K562 (cell line): ENCODE data around the gene C22orf39. TPM values are rescaled to one million over a fixed set of nuclear protein-coding genes. Genes with fewer than 3 reads are reported as not detected.

Experiments
- CBFA2T3 ChIP-seq: fragments of 450-650 bp; IDR thresholded peaks from 2 replicates; pipeline ENCODE4 v1.6.1; 2017
- CHD2 ChIP-seq: IDR thresholded peaks from 2 replicates; pipeline ENCODE4 v1.6.1; 2011; ENCODE audit warnings: low read depth, low read length
- CLOCK ChIP-seq: fragments of 250-450 bp; sonication (Bioruptor Pico); IDR thresholded peaks from 2 replicates; pipeline ENCODE4 v1.4.0; 2020; ENCODE audit warnings: mild to moderate bottlenecking, moderate library complexity, borderline replicate concordance
- FOXK1 ChIP-seq: sonication (generic); formaldehyde crosslinking; IDR thresholded peaks from 2 replicates; pipeline ENCODE4 v1.8.0; 2022; ENCODE audit warnings: missing genetic modification reagents, mild to moderate bottlenecking, borderline replicate concordance
- GABPA ChIP-seq: fragments of 200-800 bp; sonication (Bioruptor generic); conservative IDR thresholded peaks from 2 replicates; pipeline ENCODE4 v1.6.1; 2016; ENCODE audit warnings: low read depth, missing genetic modification characterization, missing compliant biosample characterization
- HES1 ChIP-seq: fragments of 450-650 bp; IDR thresholded peaks from 2 replicates; pipeline ENCODE4 v1.6.1; 2016; ENCODE audit warnings: low read depth, mild to moderate bottlenecking, moderate library complexity
- MAX ChIP-seq: sonication (generic); formaldehyde crosslinking; IDR thresholded peaks from 2 replicates; pipeline ENCODE4 v1.9.0; 2022; ENCODE audit warnings: mild to moderate bottlenecking, missing genetic modification reagents
- RBFOX2 ChIP-seq: fragments of 200-400 bp; formaldehyde crosslinking; IDR thresholded peaks from 2 replicates; pipeline ENCODE4 v1.6.1; 2017; ENCODE audit warnings: low read depth, mild to moderate bottlenecking, low read length, moderate library complexity
- RBM15 ChIP-seq: fragments of 200-400 bp; formaldehyde crosslinking; IDR thresholded peaks from 2 replicates; pipeline ENCODE4 v1.6.1; 2018; ENCODE audit warnings: mild to moderate bottlenecking, low read length, moderate library complexity; ENCODE audit not compliant: insufficient read depth
- SMAD4 ChIP-seq: fragments of 250-450 bp; sonication (Bioruptor Pico); conservative IDR thresholded peaks from 2 replicates; pipeline ENCODE4 v1.8.0; 2021; ENCODE audit warnings: inconsistent platforms, mild to moderate bottlenecking, moderate library complexity
- SNIP1 ChIP-seq: fragments of 450-650 bp; IDR thresholded peaks from 2 replicates; pipeline ENCODE4 v1.7.1; 2017; ENCODE audit warnings: low read depth, mild to moderate bottlenecking
- SOX6 ChIP-seq: fragments of 450-650 bp; IDR thresholded peaks from 2 replicates; pipeline ENCODE4 v1.6.1; 2014; ENCODE audit warnings: mild to moderate bottlenecking
- SREBF1 ChIP-seq: fragments of 150-350 bp; IDR thresholded peaks from 2 replicates; pipeline ENCODE4 v1.6.1; 2014; ENCODE audit warnings: antibody characterized with exemption, low read depth, low read length, borderline replicate concordance
- TAF7 ChIP-seq: fragments of 450-650 bp; IDR thresholded peaks from 2 replicates; pipeline ENCODE4 v1.6.1; 2016; ENCODE audit warnings: missing genetic modification characterization, missing compliant biosample characterization
- TGIF2 ChIP-seq: sonication (generic); formaldehyde crosslinking; IDR thresholded peaks from 2 replicates; pipeline ENCODE4 v1.8.1; 2022; ENCODE audit warnings: mild to moderate bottlenecking, missing genetic modification reagents, moderate library complexity
- ZBTB11 ChIP-seq, 3 experiments: fragments of 200-800 bp in 1 of 3; fragments of 250-450 bp in 1 of 3; fragments of 450-650 bp in 1 of 3; sonication (Bioruptor Pico) in 1 of 3; sonication (Bioruptor generic) in 1 of 3; formaldehyde crosslinking in 1 of 3; IDR thresholded peaks; 2 replicates each; pipeline versions ENCODE4 v1.6.1 to v1.8.0; 2016 to 2022; ENCODE audit warnings: mild to moderate bottlenecking in 2 of 3, missing genetic modification characterization in 2 of 3, missing compliant biosample characterization in 1 of 3, moderate library complexity in 1 of 3
- ZBTB8A ChIP-seq: fragments of 450-650 bp; IDR thresholded peaks from 2 replicates; pipeline ENCODE4 v1.6.1; 2018; ENCODE audit warnings: mild to moderate bottlenecking, moderate library complexity; ENCODE audit not compliant: partially characterized antibody
- ZNF282 ChIP-seq: sonication (generic); formaldehyde crosslinking; IDR thresholded peaks from 2 replicates; pipeline ENCODE4 v1.8.1; 2023; ENCODE audit warnings: missing genetic modification reagents
- ZNF780A ChIP-seq: fragments of 250-450 bp; sonication (Bioruptor Pico); IDR thresholded peaks from 2 replicates; pipeline ENCODE4 v1.5.0; 2021; ENCODE audit warnings: mild to moderate bottlenecking
- polyA plus RNA-seq, 8 experiments: library from polyadenylated mRNA; depleted of rRNA in 4 of 8; stranded (reverse) in 5 of 8; unstranded in 3 of 8; fragments of >200 nt; fragmentation: Nextera tagmentation in 2 of 8; fragmentation: Illumina TruSeq in 1 of 8; extraction: Ambion mirVana in 2 of 8; extraction: Trizol in 1 of 8; gene quantifications; 2 replicates each; pipeline versions ENCODE4 v1.2.1 to v1.2.3, GENCODE V29; 2011 to 2014; ENCODE audit warnings: inconsistent platforms in 1 of 8, missing spikeins in 1 of 8
- total RNA-seq, 7 experiments: library from RNA; depleted of rRNA in 6 of 7; stranded (reverse); fragments of >200 nt in 6 of 7; fragmentation: Illumina TruSeq in 2 of 7; extraction: Trizol in 2 of 7; gene quantifications; 2 replicates each; pipeline versions ENCODE4 v1.2.1 to v1.2.3, GENCODE V29; 2011 to 2021; ENCODE audit warnings: low replicate concordance in 1 of 7

Gene C22orf39
- total and polyA plus RNA-seq, 9 of the 15 experiments (the other 6 are each of a cell fraction or from before 2014, with no cell fraction given), result 20.4 to 139 (median 66.8) TPM

- TF ChIP-seq CLOCK (CRISPR knock-in tag) (no peak), GABPA (tag) (peak; percentile 71), RBFOX2 (peak; percentile 100), SREBF1 (no peak), ZNF282 (CRISPR knock-in tag) (no peak), CHD2 (peak; percentile 90), SNIP1 (no peak), ZBTB11 (CRISPR knock-in tag; IDR thresholded peaks at IDR 0.05) (peak in 2 of 3 experiments; percentile 51 to 80; a peak in 2 of 6 replicates), ZNF780A (CRISPR knock-in tag) (no peak), FOXK1 (CRISPR knock-in tag) (no peak), TAF7 (tag) (peak; percentile 81), TGIF2 (no peak), RBM15 (no peak), HES1 (peak; percentile 15; the same call in 1 of the 2 replicates), ZBTB8A (no peak), MAX (CRISPR knock-in tag) (no peak), SOX6 (peak; percentile 86), SMAD4 (CRISPR knock-in tag) (peak; percentile 96), CBFA2T3 (peak; percentile 27; the same call in 1 of the 2 replicates)
These were observed at the start of gene C22orf39 (continued) for GRCh38 chr22:19447330-19448075.
